GM12864 (cell line): ENCODE measurements around the gene ZMYM3.
"Not testable (repeated sequence)": the region's sequence is repeated elsewhere in the genome, so short reads cannot be mapped to it uniquely, and the experiment has no call there.

Experiments used
- DNase-seq: peaks from one replicate; pipeline ENCODE4 v3.0.0-alpha.2; 2011; ENCODE audit warnings: low read depth
- H3K4me3 ChIP-seq: 2 replicates; pipeline ENCODE4 v1.5.1; 2011; ENCODE audit warnings: mild to moderate bottlenecking, low read depth, low read length, control low read depth
- TF ChIP-seq, protein P1 (sequence below): IDR thresholded peaks from 2 replicates; pipeline ENCODE4 v1.5.1; 2011; ENCODE audit warnings: low read depth, mild to moderate bottlenecking, moderate library complexity, low read length, control low read depth, inconsistent platforms; ENCODE audit errors: missing control alignments

The ZMYM3 gene

DNA sequence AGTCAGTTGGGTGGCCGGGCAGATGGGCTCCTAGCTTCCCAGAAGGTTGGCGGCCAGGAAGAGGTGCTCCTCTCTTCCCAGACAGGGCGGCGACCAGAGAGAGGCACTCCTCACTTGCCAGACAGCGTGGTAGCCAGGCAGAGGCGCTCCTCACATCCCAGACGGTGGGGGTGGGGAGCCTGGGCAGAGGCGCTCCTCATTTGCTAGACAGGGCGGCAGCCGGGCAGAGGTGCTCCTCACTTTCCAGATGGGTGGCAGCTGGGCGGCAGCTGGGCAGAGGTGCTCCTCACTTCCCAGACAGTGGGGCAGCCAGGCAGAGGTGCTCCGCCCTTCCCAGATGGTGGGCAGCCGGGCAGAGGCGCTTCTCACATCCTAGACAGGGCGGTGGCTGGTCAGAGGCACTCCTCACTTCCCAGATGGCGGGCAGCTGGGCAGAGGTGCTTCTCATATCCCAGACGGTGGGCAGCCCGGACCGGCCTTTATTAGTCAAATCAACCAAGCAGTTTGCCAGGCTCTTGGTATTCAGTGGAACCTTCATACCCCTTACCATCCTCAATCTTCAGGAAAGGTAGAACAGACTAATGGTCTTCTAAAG, 16.0 kb upstream of the ZMYM3 start:
- TF ChIP-seq, protein P1, sequence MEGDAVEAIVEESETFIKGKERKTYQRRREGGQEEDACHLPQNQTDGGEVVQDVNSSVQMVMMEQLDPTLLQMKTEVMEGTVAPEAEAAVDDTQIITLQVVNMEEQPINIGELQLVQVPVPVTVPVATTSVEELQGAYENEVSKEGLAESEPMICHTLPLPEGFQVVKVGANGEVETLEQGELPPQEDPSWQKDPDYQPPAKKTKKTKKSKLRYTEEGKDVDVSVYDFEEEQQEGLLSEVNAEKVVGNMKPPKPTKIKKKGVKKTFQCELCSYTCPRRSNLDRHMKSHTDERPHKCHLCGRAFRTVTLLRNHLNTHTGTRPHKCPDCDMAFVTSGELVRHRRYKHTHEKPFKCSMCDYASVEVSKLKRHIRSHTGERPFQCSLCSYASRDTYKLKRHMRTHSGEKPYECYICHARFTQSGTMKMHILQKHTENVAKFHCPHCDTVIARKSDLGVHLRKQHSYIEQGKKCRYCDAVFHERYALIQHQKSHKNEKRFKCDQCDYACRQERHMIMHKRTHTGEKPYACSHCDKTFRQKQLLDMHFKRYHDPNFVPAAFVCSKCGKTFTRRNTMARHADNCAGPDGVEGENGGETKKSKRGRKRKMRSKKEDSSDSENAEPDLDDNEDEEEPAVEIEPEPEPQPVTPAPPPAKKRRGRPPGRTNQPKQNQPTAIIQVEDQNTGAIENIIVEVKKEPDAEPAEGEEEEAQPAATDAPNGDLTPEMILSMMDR: no peak
- H3K4me3 ChIP-seq: no peak overlapping the region
- DNase-seq: no peak

DNA sequence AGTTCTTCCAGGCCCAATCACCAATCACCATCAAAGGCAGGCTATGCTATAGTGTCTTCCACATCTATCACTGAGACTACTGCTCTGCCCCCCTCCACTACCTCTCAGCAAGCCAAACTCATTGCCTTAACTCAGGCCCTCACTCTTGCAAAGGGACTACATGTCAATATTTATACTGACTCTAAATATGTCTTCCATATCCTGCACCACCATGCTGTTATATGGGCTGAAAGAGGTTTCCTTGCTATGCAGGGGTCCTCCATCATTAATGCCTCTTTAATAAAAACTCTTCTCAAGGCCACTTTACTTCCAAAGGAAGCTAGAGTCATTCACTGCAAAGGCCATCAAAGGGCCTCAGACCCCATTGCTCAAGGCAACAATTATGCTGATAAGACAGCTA, 14.7 kb upstream of the ZMYM3 start:
- not testable (repeated sequence) for DNase-seq

DNA sequence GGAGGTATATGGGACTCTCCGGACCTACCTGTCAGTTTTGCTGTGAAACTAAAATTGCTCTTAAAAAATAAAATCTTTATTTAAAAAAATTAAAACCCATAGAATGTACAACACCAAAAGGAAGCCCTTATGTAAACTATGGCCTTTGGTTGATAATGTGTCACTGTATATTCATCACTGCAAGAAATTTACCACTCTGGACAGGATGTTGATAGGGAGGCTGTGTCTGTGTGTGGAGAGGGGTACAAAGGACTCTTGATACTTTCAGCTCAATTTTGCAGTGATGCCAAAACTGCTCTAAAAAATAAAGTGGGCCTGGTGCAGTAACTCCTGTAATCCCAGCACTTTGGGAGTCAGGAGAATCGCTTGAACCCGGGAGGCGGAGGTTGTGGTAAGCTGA, 2.9 kb upstream of the ZMYM3 start:
- no peak for DNase-seq
- TF ChIP-seq, protein P1: no peak
- no peak overlapping the region for H3K4me3 ChIP-seq

More for the DNA sequence above, 14.7 kb upstream of the ZMYM3 start:
- H3K4me3 ChIP-seq: not testable (repeated sequence)

DNA sequence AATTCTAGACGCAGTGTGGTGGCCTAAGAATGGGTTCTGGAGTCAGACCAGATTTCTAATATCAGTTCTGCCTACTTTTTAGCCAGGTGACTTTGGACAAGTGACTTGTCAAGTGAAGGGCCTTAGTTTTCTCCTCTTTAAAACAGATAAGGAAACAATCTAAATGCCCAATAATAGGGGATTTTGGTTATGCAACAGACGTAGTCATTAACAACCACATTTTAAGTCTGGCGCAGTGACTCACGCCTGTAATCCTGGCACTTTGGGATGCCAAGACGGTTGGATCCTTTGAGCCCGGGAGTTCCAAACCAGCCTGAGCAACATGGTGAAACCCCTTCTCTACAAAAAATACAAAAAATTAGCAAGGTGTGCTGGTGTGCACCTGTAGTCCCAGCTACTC, 2.1 kb upstream of the ZMYM3 start:
- H3K4me3 ChIP-seq: no peak overlapping the region
- no peak for DNase-seq
- TF ChIP-seq, protein P1: no peak

DNA sequence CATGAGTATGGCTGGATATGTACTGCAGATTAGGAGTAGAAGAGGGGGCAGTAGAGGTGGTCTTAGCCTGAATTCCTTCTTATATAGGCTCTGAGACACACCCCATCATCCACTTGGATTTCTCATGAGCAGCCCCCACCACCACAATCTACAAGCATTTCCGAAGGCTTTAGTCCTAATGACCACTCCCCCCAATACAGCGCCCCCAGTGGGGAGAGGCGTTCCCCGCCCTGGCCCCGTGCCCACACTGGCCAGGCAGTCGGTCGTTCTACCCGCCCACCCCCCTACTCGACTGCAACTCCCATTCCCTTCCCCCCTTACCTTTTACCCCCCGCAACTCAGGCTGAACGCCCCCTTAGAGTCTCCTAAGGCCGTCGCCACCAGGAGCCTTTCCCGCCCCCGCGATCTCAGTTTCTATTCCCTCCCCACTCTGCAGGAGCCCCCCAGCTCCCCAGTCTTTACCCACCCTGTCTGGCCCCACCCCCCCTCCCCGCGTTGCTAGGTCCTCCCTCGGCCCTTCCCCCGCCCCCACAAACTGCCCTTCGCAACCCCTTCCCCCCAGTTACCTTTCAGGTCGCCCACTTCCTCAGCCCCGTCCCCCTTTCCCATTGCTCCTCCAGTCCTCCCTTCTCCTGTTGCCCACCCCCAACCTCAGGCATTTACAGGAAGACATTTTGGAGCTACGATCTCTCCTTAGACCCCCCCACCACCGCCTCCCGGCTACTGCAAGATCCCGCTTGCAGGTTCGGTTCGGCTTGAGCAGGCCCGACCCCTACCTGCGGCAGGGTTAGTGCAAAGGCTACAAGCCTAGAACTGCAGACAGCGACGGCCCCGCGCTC, 468 bp downstream of the ZMYM3 start:
- TF ChIP-seq, protein P1: peak; percentile 62
- DNase-seq: no peak

DNA sequence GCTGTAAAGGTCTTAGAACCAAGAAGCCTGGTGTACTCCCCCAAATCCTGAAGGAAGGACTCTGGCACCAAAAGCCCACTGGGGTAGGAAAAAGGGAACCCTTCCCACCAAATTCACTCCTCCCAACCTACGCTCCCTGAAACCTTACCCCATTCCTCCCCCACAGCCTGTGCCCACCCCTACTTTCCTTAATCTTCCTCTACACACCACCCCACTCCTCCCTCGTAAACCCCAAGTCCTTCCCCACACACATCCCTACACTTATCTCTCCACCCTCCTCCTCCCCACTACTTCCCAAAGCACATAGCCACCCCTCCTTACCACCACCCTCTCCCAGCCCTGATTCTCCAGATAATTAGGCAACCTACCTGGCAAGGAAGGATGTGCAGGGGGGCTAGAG, 1.7 kb downstream of the ZMYM3 start:
- DNase-seq: no peak
- TF ChIP-seq, protein P1: no peak
- no peak overlapping the region; the same call in 1 of the 2 replicates for H3K4me3 ChIP-seq

More for the DNA sequence above, 468 bp downstream of the ZMYM3 start:
- peak overlapping the region; percentile 83 for H3K4me3 ChIP-seq

DNA sequence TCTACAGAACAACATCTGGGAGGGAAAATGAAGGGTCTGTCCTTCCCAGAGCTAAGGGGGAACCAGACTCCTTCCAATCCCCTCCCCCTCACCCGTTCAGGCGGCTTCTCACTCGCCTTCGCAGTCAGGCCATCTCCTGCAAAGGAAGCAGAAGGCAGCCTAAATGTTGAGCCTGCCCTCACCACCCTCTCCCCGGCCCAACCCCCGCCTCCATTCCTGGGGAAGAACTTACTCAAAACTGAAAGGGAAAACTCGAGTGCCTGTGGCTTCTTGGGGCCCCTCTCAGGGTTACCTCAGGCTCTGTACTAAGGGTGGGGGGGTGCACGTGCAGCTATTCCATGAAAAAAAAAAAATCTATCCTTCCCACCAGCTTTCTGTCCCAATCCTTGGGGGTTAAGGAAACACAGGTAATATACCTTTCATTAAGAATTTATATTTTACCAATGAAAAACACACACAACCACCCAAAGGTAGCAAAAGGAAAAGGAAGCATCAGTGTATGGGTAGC, 2.4 kb downstream of the ZMYM3 start:
- no peak for DNase-seq
- no peak overlapping the region for H3K4me3 ChIP-seq
- TF ChIP-seq, protein P1: no peak
